ENCODE data around the gene PIK3R5.

DNA sequence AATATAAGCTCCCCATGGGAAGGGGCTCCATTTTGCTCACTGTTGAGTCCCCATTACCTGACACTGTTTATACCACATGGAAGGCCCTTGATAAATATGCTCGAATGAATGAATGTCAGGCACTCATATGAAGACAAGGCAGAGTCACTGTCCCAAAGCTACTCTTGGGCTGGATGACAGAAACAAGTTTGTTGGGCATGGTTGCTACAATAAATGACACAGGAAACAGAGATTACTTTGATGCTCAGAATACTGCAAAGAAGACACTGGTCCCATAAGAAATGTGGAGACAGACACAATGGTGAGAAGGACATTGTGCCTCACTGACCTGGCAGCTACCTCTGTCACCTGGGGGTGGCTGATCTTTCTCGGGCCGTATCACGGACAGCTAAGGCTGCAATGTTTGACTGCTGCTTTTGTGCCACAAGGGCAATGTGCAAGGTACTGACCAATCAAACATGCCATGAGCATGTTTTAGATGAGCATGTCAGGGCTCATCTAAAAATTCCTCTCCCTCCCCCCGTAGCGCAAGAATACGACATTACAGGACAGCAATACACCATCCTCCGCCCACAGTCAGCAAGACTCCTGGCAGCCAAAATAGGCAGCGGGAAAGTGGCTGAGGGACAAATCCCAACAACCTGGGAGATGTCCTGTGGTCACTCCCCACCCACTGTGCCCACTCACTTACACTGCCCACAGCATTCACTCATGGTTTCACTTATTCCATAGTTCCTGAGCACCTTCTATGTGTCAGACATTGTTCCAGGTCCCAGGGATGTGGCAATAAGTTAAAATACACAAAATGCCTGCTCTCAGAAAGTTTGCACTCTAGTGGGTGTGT lies 103.1 kb downstream of the PIK3R5 start:
- no peak for TF ChIP-seq CTCF (conservative IDR thresholded peaks at IDR 0.05 in 1 of 2, IDR thresholded peaks at IDR 0.05 in 1 of 2; ENCODE audit: low read depth in 1 of 2, low read length in 2 of 2)
- no peak for TF ChIP-seq EZH2 (IDR thresholded peaks at IDR 0.05; ENCODE audit: low read length, missing control alignments)

Data from fibroblast of lung (primary cell).